Measurements from ENCODE around the gene TGFA.

Gene TGFA

DNA sequence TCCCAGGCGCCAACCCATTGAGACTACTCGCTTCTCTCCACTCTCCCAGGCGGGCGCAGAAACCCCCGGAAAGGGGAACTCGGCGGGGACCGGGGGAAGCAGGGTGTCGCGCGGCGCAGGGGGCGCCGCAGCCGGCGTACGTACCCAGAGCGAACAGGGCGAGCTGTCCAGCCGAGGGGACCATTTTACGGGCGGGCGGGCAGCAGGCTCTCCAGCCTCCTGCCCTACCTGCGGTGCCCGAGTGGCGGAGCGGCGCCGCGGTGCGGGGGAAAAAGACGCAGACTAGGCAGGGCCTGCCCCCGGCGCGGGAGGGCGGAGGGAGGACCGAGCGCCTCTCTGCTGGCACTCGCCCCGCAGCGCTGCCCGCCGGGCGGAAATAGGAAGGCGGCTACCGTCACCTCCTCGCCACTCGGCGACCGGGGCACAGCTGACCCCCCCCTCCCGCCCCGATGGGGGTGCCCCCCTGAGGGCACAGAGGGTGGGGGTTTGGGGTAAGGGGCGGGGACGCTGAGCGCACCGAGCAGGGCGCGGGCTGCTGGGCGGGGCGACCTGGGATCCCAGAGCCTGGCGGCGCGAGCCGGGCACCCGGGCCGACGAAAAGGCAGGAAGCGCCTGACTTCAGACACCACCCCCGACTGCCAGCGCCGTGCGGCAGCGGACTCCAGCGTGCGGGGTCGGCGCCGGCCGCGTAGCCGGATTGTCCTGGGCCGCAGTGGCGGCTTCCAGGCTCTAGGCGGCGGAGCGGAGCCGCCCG lies at the start of gene TGFA:
TGFA (minus strand) TSS at position 243 of the 754 bp plus-strand sequence; CDS start at position 184, 59 bp downstream.
- peak; percentile 97 for DNase-seq (ENCODE audit: low spot score)

DNA sequence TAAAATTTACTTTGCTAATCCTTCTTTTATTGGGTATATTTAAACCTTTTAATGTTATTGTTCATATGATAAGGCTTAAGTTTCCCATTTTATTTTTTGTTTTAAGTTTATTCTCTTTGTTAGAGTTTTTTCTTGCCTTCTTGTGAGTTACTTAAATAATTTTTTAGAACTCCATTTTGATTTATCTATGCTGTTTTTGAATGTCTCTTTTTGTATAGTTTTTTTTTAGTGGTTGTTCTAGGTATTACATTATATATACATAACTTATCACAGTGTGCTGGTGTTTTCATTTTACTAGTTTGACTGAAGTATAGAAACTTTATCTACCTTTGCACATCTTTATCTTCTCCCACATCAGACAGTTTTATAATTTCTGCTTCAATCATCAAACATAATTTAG lies 49.4 kb upstream of the TGFA start:
- no peak for DNase-seq (ENCODE audit: low spot score)

DNA sequence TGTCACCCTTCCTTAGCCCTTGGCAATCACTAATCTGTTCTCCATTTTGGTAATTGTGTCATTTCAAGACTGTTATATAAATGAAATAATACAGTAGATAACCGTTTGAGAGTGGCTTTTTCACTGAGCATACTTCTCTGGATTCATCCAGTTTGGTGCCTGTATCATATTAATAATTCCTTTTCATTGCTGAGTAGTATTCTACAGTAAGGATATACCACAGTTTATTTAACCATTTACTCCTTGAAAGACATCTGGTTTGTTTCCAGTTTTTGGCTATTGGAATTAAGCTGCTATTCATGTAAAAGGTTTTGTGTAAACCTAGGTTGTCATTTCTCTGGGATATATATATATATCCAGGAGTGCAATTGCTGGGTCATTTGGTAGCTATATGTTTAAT lies 44.6 kb upstream of the TGFA start:
- DNase-seq (ENCODE audit: low spot score), result no peak

DNA sequence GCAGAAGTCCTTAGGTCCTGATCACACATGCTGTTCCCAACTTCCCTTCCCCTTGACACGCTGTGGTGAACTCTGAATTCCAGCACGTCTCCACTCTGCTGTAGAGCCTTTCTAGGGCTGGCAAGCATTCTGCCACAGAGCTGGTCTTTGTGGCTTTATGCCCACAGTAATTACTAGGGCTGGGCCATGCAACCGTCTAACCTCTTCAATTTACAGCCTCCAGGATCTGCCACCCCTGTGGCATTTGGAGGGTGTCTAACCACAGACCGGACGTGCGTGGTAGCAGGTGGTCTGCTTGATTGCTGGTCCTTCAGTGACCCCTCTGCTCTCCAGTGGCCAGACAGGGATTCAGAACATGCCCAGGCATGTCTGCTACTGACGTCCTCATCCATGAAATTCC lies 43.1 kb upstream of the TGFA start:
- peak; percentile 96 for DNase-seq (ENCODE audit: low spot score)

DNA sequence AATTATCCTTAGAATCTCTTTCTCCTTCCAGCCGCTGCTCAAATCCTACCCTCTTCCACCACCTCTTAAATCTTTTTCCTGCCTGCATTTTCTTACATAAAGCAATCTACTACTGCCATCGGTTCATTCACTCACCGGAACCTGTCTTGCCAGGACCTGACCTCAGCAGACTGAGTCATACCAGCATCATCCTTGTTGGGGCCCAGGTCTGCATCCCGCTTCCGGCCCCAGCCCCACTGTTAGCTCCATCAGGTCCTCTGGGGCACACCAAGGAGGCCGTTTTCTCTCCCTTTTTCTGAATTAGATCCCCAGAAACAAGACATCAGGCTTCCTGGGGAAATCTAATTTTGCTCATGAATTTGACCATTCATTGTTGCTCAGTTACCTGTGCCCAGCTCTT lies 42.7 kb upstream of the TGFA start:
- peak; percentile 93 for DNase-seq (ENCODE audit: low spot score)

DNA sequence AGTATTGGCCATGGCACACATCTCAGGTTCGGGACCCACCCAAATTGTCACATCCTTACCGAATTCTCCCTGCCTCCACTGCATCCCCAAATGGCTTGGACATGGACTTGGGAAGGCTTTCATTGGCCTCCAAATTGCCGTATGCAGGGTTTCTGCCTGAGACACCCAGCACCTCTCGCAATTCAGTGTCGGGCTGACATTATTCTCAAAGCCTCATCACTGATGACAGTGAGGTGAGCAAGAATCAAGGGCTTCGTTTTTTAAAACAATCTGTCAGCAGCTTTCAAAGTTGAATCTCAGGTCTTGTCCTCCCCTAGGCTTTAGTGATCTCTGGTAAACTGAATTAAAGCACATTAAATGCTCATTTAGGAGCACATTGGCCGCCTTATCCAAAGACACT lies 29.5 kb upstream of the TGFA start:
- DNase-seq (ENCODE audit: low spot score), result no peak

DNA sequence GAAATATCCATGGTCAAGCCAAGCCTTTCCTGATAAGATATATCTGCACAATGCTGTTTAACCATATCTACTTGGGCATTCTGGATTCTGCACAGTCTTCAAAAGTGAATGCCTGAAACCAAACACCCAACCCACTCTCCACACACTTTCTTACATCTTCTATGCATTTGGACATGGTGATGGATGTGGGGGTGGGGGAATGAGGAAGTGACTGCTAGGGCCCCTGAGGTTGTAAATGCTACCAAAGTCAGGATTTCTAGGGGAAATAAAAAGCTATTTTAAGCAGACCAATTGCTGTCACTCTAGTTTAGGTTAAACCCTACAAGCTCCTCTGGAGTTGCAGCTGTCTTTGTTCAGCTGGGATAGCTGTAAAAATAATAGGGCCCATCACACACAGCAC lies 26.7 kb upstream of the TGFA start:
- no peak for DNase-seq (ENCODE audit: low spot score)

DNA sequence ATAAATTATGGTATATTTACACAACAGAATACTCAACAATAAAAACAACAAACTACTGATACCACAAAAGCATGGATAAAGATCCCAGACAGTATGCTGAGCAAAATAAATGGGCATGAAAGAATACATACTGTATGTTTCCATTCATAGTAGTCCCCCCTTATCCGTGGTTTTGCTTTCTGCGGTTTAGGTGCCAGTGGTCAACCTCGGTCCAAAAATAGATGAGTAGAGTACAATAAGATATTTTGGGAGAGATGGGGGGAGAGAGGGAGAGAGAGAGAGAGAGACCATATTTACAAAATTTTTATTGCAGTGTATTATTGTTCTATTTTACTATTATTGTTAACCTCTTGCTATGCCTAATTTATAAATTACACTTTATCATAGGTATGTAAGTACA lies 21.0 kb upstream of the TGFA start:
- no peak for DNase-seq (ENCODE audit: low spot score)

DNA sequence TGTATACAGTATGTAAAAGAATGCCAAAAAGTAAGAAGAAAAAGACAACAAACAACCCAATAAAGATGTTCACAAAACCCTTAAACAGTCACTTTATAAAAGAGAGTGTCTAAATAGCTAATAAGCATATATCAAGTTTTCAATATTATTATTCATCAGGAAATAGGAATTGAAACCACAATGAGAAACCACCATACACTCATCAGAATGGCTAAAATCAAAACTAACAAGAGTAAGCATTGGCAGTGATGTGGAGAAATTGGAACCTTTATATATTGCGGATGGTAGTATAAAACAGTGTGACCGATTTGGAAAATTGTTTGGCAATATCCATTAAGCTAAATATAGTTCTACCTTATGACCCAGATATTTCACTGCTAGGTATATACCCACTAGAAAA lies 20.5 kb upstream of the TGFA start:
- DNase-seq (ENCODE audit: low spot score), result no peak

DNA sequence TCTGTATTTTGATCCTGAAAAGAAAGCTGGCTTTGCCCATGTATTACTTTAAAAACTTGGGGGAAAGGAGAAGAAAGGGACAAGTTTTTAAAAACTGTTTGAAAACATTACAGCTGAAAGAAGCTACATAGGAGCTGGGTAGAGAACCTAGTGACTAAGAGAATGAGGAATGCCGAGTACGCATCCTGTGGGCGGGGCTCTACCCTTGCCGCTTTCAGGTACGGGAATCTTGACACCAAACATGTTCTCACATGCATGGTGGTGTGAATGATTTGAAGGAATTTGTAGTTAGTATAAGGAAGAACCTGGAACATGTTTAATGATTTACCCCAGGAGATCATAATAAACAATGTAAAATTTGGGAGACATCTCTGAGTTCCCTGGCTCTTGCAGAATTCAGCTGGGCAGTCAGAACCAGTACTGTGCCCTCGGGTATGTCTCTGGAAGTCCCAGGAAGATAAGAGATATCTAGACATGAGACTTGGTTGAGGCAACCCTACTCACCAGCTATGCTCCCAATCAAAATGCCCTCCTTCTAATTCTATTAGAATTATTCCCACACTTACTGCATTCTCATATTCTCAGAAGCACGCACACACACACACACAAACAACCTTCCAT lies 16.5 kb upstream of the TGFA start:
- peak; percentile 96 for DNase-seq (ENCODE audit: low spot score)

DNA sequence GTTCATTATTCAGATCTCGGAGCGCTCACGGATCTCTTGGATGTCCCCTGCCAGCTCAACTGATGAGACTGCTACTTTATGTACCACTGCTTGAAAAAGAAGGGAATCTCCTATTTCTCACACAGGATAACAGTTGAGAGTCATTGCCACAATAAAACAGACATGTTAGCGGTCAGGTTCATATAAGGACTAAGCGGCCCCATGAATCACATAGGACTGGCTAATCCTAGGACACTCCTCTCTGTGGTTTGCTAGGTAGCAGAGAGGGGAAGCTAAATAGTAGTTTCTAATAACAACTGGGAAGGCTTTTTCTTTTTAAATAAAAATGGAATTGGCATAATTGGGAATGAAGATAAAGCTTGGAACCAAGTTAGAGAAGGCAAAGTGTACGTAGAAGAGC lies 15.9 kb upstream of the TGFA start:
- peak; percentile 57 for DNase-seq (ENCODE audit: low spot score)

DNA sequence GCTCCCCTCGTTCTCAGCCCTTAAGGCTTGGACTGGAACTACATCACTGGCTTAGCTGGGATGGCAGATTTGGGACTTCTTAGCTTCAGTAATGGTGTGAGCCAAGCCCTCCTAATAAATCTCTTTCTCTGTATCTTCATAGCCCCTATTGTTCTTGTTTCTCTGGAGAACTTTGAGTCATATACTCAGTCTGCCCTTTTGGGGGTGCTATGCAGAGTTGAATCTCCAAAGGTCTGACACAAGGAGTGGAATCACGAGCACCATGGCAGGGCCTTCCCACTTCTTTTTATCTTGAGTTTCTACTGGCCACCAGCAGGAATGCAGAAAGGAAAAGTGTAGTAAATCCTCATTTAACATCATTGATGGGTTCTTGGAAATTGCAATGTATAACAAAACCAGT lies 13.3 kb upstream of the TGFA start:
- no peak for DNase-seq (ENCODE audit: low spot score)

DNA sequence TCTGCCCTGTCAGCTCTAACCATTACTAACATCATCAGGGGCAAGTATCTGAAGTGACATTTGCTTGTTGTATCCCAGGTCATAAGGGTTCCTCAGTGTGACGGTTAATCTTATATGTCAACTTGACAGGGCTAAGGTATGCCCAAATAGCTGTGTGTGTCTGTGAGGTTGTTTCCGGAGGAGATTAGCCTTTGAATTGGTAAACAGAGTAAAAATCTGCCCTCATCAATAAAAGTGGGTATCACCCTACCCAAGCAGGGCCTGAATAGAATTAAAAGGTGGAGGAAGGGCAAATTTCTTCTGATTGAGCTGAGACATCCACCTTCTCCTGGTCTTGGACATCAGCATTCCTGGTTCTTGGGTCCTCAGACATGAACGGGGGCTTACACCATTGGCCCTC lies 12.8 kb upstream of the TGFA start:
- no peak for DNase-seq (ENCODE audit: low spot score)

DNA sequence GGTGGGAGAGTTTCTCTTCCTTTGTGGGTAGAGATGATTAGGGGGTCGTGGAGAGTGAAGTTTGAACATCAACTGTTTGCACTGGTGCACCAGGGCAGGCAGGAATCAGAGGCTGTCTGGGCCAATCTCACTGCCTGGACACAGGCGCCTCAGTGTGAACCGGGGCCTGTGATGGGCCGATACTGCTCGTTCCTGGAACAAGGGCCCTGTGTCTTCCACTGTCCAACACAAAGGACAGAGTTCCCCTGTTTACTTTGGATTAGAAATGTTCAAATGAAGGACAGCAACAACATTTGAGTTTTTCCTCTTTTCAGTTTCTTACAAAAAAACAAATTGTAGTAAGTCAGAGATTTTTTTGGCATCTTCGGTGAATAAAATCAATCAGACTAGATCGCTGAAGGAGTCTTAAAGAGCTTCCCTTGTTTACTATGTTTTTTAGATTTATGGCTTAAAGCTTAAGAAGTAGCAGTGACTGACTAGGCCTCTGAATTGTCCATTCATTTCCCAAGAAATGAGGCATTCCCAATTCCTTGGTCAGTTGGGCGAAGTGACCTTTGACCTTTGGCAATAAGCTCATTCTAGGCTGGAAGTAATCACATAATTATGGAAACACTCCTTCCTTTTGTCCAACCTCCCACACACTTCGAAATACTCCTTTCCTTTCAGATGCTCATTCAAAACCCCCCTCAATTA lies 11.6 kb upstream of the TGFA start:
- DNase-seq (ENCODE audit: low spot score), result no peak

DNA sequence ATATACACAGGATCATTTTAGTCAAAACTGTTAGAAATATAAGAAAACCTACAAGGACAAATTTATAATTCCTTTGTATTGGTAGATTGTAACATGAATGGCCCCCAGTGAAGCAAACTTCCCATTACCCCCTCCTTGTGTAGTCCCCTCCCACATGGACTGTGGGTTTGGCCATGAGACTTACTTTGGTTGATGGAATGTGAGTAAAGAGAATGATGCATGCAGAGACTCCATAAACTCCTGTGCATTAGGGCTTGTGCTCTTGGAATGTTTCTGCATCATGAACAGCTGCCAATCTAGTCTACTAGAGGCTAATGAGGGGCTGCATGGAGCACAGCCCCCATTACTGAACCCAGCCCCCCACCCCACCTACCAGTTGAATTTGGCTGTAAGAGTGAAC lies 8.3 kb upstream of the TGFA start:
- DNase-seq (ENCODE audit: low spot score), result peak; percentile 65

DNA sequence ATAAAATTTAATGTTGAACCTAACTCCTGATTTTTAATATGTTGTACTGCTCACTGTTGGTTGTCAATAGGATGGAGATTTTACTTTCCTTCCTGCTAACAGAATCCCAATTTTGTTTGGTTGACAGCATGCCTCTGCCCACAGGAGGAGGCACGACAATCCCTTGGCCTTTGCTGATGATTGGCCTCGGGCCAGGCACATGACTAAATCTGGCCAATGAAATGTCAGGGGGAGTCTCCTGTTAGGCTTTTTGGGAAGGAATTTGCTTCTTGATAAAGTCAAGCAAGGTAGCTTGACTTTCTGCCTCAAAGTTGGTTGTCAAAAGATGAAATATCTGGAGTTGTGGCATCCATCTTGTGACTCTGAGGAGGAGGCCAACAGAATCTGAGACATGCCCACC lies 6.8 kb upstream of the TGFA start:
- no peak for DNase-seq (ENCODE audit: low spot score)

DNA sequence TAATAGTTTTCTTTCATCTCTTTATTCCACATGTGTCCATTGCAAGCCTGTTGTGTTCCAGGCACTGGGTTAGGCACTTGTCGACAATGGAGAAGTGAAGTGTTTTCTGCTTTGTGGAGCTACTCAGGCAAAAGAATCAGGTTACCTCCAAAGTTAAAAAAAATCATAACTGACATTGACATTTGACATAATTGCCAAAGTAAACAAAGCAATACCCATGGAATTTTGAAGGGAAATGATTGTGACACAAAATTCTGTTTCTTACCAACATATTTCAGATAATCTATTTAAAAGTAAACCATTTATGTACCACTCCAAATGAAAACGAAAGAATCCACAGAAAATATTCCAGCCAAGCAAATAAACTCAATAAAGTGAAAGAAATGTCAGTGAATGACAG lies 6.4 kb upstream of the TGFA start:
- no peak for DNase-seq (ENCODE audit: low spot score)

DNA sequence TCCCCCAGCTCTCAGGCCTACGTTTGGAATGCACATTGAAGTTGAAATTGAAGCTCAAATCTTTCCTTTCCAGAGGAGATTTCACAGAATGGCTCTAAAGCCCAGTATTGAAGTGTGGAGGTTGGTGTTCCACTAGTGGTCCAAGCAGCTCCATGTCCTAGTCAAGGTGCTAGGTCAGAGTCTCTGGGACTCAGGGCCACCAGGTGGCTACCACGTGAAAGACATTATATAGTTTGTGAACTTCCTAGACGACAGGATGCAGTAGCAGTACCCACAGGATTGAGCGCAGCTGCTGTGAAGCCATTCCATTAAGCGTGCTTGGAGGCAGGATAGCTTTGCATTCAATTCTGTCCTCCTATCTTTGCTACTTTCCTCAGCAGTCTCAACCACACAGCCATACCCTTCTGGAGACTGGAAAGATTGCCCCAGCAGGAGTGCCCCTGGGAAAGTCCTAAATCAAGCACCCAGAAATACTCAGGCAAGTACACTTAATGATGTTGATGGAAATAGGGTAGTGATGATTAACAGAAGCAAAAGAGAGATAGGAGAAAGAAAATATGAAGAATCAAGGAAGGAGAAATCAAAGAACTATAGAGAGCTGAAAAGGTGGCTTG lies 4.7 kb upstream of the TGFA start:
- no peak for DNase-seq (ENCODE audit: low spot score)

DNA sequence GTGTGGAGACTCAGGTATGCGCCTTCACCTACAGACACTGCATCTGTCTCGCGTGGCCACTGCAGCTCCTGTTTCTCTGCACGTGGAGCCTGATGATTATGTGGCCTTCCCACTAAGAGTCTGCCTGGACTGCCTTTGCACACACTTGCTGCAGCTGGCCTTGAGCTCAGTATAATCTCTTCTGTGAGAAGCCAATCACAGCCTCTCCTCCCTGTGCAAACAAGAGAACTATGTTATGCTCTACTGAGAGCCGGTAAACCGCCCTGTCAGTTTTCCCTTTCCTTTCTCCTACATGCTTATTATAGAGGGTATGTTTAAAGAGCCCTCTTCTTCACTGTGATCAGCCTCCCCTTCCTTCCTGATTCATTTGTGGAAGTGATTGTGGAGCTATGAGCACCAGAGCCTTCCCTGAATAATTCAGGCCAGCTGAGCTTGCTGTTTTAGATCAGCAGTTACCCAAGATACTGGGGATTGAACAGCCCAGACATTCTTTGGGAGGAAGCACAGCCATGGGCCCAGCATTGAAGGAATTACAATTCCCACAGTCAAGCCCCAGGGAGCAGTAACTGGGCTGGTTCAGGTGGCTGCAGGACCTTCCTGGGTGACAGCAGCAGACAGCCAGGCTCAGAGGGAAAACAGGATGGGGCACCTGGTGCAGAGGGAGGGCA lies 3.7 kb upstream of the TGFA start:
- peak; percentile 53 for DNase-seq (ENCODE audit: low spot score)

DNA sequence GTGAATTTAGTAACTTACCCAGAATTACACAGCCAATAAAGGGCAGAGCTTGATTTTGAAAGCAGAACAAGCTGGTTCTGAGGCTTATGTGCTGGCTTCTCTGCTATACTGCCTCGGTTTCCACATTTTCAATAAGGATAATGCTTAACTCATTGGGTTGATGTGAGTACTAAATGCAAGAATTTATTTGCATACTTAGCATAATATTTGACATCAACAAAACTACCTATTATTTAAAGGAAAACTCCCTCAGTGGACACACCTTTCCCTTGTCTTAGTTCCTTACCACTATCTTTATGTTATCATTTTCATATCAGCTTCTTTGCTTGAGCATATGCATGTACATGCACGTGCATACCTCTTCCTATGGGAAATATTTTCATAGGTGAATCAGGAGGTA lies 3.0 kb upstream of the TGFA start:
- DNase-seq (ENCODE audit: low spot score), result no peak

DNA sequence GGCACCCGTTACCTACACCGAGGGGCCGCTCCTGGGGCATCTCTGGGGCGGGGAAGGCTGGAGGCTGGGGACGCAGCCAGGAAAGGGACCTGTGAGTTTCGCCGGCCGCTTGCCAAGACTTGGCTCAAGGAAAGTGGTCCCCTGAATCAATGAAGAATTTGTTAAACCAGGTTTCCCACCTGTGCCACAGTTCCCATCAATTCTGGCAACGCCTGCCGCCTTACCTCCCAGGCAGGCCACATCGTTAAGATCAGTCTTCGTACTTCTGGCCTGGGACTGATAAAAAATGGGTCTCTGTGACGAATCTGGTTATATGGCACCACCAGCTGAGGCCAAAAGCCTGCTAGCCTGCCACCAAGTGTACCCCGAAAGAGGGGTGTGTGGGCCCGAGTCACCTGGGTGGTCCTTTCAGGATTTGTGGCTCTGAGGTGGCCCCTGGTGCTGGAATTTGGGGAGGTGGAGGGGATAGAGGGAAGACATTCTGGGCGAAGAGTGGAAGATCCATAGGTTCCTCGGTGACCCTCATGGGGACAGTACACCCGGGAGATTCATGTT lies 789 bp upstream of the TGFA start:
- no peak for DNase-seq (ENCODE audit: low spot score)

DNA sequence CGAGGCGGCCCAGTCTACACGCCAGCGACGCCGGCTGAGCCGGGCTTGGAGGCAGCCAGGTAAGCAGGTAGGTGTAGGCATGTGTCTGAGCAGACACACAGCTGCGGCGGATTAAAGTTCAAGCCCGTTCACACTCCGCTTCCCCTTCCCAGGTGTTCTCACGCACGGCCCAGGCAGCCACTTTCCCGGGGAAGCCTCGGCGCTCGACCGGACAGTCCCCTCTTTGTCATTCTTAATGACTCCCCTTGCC lies 367 bp downstream of the TGFA start:
- peak; percentile 68 for DNase-seq (ENCODE audit: low spot score)
